NCI-H510A treated with DMSO at 0.1 percent for 48 hours (cell line): ENCODE results near the gene THG1L.

ENCODE experiments used
- DNase-seq: peaks from one replicate; lab custom pipeline; 2025; lab: John Stamatoyannopoulos, UW

THG1L gene

GRCh38 chr5:157758706-157759105 lies 27.5 kb downstream of the THG1L start:
- DNase-seq: no peak

- DNase-seq: peak; percentile 48
Observed at GRCh38 chr5:157761690-157762621, 30.7 kb downstream of the THG1L start.

- DNase-seq: no peak
Observed at GRCh38 chr5:157764531-157764930, 33.3 kb downstream of the THG1L start.

GRCh38 chr5:157766442-157766841 lies 35.2 kb downstream of the THG1L start:
- DNase-seq: no peak

GRCh38 chr5:157766902-157767301 lies 35.7 kb downstream of the THG1L start:
- DNase-seq: no peak

- no peak for DNase-seq
Observed at GRCh38 chr5:157767689-157768088, 36.5 kb downstream of the THG1L start.

- DNase-seq: no peak
Observed at GRCh38 chr5:157770665-157771064, 39.4 kb downstream of the THG1L start.

- DNase-seq: no peak
Observed at GRCh38 chr5:157772127-157772526, 40.9 kb downstream of the THG1L start.

GRCh38 chr5:157778121-157778805 lies 47.0 kb downstream of the THG1L start:
- DNase-seq: peak; percentile 56

- DNase-seq: no peak
Observed at GRCh38 chr5:157779221-157779620, 48.0 kb downstream of the THG1L start.

GRCh38 chr5:157785801-157786200 lies 54.6 kb downstream of the THG1L start:
- no peak for DNase-seq
